GDM1 (cell line): ENCODE results near the gene FXN.
A peak's percentile ranks its signal among the peaks of the same experiment; 100 is the strongest.
"Not testable (repeated sequence)": the region's sequence is repeated elsewhere in the genome, so short reads cannot be mapped to it uniquely, and the experiment has no call there.

Experiments
- DNase-seq: peaks from one replicate; lab custom pipeline; 2025; lab: John Stamatoyannopoulos, UW

FXN gene

GRCh38 chr9:69027355-69028097, 8.0 kb upstream of the FXN start:
- DNase-seq, result peak; percentile 53

DNA sequence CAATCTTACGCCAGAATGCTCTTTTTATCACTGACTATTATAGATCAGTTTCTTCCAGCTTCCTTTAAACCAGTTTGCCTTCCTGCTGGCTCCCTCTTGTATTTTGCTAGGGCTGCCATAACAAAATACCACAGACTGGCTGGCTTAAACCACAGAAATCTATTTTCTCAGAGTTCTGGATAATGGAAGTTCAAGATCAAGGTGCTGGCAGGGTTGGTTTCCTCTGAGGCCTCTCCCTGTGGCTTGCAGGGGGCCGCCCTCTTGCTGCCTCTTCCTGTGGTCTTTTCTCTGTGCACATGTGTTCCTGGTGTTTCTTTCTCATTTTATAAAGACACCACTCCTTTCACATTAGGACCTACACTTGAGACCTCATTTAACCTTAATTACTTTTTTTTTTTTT, 6.8 kb upstream of the FXN start:
- peak; percentile 84 for DNase-seq

DNA sequence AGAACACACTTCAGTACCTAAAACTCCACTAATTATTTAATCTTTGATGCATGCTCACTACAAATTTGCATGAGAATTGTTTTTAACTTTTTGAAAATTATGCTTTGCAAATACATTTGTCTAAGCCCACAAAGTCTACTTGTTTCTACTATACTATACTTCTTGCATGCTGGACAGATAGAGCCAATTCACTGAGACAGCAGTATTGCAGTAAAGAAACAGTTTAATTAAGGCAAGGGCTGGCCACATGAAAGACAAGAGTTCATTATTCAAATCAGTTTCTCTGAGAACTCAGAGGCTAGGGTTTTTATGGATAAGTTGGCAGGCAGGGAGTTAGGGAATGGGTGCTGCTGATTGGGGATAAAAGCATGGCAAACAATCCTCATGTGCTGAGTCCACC, 6.0 kb upstream of the FXN start:
- DNase-seq, result no peak

GRCh38 chr9:69030851-69031645, 4.5 kb upstream of the FXN start:
- DNase-seq, result no peak

GRCh38 chr9:69034071-69034470, 1.5 kb upstream of the FXN start:
- no peak for DNase-seq

DNA sequence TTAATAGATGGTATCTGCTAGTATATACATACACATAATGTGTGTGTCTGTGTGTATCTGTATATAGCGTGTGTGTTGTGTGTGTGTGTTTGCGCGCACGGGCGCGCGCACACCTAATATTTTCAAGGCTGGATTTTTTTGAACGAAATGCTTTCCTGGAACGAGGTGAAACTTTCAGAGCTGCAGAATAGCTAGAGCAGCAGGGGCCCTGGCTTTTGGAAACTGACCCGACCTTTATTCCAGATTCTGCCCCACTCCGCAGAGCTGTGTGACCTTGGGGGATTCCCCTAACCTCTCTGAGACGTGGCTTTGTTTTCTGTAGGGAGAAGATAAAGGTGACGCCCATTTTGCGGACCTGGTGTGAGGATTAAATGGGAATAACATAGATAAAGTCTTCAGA, 757 bp downstream of the FXN start:
- no peak for DNase-seq

DNA sequence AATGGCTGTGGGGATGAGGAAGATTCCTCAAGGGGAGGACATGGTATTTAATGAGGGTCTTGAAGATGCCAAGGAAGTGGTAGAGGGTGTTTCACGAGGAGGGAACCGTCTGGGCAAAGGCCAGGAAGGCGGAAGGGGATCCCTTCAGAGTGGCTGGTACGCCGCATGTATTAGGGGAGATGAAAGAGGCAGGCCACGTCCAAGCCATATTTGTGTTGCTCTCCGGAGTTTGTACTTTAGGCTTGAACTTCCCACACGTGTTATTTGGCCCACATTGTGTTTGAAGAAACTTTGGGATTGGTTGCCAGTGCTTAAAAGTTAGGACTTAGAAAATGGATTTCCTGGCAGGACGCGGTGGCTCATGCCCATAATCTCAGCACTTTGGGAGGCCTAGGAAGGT, 1.2 kb downstream of the FXN start:
- DNase-seq, result no peak

DNA sequence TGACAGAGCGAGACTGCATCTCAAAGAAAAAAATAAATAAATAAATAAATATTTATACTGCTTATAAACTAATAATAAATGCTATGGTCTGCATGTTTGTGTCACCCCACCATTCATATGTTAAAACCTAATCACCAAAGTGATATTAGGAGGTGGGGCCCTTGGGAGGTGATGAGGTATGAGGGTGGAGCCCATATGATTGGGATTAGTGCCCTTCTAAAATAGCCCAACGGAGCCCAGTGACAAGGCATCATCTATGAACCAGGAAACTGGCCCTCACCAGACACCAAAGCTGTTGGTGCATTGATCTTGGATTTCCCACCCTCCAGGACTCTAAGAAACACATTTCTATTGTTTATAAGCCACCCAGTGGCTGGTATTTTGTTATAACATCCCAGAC, 5.1 kb downstream of the FXN start:
- no peak for DNase-seq

GRCh38 chr9:69044240-69045219, 9.0 kb downstream of the FXN start:
- no peak for DNase-seq

- no peak for DNase-seq
Observed at GRCh38 chr9:69045821-69046220, 10.3 kb downstream of the FXN start.

DNA sequence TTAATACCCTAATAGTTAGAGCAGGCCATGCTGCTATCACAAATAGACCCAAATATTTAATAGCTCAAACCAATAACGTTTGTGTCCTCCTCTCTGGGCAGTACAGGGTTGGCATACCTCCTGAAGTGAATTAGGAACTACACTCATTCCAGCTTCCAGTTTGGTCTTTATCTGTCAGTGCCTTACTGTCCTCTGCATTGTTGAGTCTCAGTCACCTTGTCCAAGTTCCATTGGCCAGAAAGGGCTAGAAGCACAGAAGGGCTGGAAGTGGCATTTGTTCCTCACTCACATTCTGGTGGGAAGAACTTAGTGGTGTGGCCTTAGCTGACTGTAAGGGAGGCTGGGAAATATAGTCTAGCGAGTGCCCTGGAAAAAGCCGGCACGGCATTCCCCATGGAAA, 11.2 kb downstream of the FXN start:
- no peak for DNase-seq

DNA sequence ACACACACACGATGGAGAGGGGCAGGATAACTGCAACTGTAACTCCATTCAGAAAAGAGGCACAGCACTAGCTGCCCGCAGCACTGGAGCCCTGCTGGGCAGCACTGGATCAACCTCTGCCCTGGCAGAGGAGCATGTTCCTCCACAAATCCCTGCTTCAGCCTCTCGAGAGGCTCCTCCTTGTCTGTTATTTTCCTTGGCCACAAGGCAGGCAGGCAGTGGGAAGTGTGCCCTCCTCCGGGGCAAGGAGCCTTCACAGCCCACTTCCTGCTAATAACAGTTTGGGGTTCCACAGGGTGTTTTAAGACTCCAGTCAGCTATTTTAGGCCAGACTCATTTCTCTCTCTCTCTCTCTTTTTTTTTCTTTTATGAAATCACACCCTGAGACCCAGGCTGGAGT, 11.8 kb downstream of the FXN start:
- DNase-seq, result peak; percentile 8

DNA sequence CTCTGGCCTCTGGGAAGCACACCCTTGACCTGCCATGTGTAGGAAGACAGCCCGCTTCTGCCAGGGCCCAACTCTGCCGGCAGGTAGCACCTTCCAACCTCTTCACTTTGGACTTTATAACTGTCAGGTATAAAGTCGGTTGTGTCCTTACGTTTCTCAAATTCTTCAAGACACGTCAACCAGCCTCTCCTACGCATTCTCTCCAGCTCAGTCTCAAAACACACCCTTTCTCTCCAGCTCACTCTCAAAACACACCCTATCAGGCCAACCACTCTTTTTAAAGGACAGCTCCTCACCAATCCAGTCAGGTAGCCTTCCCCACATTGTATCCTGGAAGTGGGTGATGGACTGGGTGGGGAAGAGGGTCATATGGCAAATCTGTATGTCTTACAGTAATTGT, 13.5 kb downstream of the FXN start:
- DNase-seq, result no peak

DNA sequence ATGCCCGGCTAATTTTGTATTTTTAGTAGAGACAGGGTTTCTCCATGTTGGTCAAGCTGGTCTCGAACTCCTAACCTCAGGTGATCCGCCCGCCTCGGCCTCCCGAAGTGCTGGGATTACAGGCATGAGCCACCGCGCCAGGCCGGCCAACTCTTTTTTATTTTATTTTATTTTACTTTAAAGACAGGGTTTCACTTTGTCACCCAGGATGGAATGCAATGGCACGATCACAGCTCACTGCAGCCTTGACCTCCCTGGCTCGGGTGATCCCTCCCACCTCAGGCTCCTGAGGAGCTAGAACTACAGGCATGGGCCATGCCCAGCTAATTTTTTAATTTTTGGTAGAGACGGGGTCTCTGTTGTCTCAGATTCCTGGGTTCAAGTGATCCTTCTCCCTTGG, 15.4 kb downstream of the FXN start:
- DNase-seq, result not testable (repeated sequence)

GRCh38 chr9:69054989-69055388, 19.4 kb downstream of the FXN start:
- no peak for DNase-seq

- no peak for DNase-seq
Observed at GRCh38 chr9:69056191-69056815, 20.8 kb downstream of the FXN start.

- DNase-seq, result no peak
Observed at GRCh38 chr9:69058101-69058500, 22.5 kb downstream of the FXN start.

- DNase-seq, result no peak
Observed at GRCh38 chr9:69060766-69061165, 25.2 kb downstream of the FXN start.

- DNase-seq, result no peak
Observed at GRCh38 chr9:69062195-69062594, 26.6 kb downstream of the FXN start.

DNA sequence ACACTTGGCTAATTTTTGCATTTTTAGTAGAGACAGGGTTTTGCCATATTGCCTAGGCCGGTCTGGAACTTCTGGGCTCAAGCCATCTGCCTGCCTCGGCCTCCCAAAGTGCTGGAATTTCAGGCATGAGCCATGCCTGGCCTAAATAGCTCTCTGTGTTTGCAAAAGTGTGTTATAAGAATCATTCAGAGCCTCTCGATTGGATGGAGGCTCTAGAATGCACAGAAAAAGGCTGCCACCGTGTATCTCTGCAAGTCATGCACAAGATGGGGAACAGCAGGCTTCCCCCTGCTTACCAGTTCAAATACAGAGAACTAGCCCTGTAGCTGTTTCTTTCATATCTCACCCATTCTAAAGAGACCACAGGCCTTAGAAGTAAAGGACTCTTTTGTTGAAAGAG, 28.3 kb downstream of the FXN start:
- DNase-seq, result no peak

DNA sequence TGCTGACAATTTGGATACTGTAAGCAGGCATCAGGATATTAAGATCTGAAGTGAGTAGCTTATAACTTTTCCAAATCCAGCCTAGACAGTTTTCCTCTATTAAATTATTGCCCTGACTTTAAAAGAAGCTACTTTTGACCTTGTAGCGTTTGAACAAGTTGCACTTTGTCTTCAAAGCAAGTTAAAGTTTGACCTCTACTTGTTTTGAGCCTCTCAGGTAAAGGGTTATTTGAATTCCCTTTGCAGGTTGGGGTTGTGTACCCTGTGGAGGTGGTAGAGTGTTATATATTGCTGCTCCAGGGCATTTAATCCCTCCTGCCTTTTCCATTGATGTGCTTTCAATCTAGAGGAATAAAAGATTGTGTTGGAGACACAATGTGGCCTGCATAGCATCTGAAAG, 30.1 kb downstream of the FXN start:
- no peak for DNase-seq

GRCh38 chr9:69066955-69067354, 31.4 kb downstream of the FXN start:
- no peak for DNase-seq
